Stimulated activated naive CD8-positive, alpha-beta T cell treated with anti-CD3 and anti-CD28 coated beads, Interleukin-15, Interleukin-2, amounts not matched to agents 100 U/mL and 50 U/mL, for 24 hours (primary cell): ENCODE measurements around the gene SRMS.
"Not testable (repeated sequence)": the region's sequence is repeated elsewhere in the genome, so short reads cannot be mapped to it uniquely, and the experiment has no call there.

Source experiments
- ATAC-seq: fragments of 150-1000 bp; cut with Tn5 transposase; one replicate; pipeline ENCODE4 v1.10.0; 2021
- DNase-seq: peaks from one replicate; pipeline ENCODE4 v3.0.0; 2021

SRMS gene

DNA sequence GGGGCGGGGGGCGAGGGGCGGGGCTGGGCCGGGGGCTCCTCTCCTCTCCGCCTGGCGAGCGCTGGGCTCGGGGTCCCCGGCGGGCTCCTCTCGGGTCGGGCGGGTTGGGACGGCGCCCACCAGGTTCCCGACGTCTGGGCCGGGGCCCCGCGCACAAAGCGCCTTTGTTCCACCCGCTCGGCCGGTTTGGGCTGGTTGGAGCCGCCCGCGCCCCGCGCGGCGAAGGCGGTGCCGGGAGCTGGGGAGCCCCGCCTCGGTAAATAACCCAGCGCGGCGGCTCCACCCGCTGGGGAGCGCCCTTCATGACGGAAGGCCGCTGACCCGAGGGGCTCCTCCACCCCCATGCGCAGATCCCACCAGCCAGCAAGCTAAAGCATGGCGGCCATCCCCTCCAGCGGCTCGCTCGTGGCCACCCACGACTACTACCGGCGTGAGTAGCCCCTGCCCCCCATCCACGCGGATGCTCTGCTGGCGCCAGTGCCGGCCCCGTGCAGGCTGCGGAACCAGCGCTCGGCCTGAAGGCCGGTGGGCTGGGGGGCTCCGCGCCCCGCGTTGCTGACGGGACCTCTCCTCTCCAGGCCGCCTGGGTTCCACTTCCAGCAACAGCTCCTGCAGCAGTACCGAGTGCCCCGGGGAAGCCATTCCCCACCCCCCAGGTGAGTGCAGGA lies 26.5 kb downstream of the SRMS start:
- DNase-seq (peak; percentile 79), ATAC-seq (peak; percentile 65)

- ATAC-seq (peak; percentile 84), DNase-seq (peak; percentile 89)
Measured at GRCh38 chr20:63520504-63520933, 27.0 kb downstream of the SRMS start, which contains the start of gene PPDPF. TSS of gene PPDPF (plus strand) at chr20:63520765. CDS start at chr20:63521309, 544 bp downstream.

GRCh38 chr20:63519668-63520503 lies 27.7 kb downstream of the SRMS start:
- DNase-seq (peak; percentile 76), ATAC-seq (peak; percentile 38)

- DNase-seq: no peak
- ATAC-seq: no peak
Measured at GRCh38 chr20:63518946-63519667, 28.4 kb downstream of the SRMS start.

DNA sequence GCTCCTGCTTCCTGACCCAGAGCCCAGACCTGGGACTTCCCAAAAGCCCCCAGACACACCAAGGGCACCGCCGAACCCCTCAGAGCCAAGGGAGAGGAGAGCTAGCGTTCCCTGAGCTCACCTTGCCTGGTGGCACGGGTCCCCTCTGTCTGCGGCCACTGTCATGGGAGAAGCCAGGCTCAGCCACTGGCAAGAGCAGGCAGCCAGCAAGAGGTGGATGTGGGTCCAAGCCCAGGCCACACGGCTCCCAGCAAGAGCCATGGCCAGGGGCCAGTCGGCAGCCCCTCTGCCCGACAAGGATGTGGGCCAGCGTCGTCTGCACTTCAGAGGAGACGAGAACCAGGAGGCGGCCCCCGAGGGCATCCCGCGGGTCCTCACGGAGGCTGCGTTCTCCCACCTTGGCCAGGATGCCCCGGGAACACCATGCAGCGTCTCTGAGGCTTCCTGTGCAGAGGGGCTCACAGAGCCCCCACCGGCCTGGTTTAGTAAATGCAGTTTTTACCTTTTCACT lies 29.1 kb downstream of the SRMS start:
- DNase-seq (no peak), ATAC-seq (no peak)

DNA sequence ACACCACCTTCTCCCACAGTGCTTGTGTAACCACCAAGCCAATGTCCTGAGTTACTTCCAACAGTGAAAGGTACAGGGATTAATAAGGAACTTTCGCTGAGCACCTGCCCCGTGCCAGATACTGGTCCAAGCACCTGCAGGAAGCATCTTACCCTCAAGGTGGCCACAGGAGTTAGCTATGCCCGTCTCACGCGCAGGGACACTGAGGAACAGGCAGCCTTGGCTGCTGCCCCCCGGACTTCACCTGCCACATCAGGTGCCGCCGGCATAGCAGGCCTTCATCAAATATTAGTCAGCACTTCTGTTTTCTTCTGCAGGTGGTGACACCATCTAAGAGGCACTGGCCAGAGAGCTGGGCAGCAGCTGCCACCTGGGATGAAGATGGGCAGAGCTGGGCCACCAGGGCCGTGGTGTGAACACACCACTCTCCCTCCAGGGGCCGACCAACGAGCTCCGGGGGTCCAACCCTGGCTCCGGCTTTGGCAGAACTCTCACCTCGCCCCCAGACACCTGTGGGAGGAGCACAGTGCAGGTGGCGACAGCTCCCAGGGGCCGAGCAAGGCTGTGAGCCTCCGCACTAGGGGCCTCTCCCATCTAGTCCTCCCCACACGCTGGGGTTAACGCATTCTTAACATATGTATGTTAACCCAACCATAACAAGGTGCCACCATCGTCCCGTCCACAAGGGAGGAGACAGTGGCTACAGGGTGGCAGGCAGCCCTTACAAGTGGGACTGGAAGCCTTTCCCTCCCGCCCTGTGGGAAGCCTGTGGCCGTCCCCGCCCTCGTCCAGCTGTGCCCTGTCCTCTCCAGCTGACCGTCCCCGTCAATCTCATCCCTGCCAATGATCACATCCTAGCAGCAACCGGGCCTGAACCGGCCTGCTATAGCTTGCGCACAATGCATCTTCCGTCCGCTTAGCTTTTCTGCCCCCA lies 29.9 kb downstream of the SRMS start:
- ATAC-seq: no peak
- DNase-seq: no peak

- ATAC-seq, DNase-seq: not testable (repeated sequence)
Measured at GRCh38 chr20:63514520-63514919, 33.0 kb downstream of the SRMS start.

GRCh38 chr20:63513207-63513606 lies 34.3 kb downstream of the SRMS start:
- DNase-seq: no peak
- ATAC-seq: no peak

DNA sequence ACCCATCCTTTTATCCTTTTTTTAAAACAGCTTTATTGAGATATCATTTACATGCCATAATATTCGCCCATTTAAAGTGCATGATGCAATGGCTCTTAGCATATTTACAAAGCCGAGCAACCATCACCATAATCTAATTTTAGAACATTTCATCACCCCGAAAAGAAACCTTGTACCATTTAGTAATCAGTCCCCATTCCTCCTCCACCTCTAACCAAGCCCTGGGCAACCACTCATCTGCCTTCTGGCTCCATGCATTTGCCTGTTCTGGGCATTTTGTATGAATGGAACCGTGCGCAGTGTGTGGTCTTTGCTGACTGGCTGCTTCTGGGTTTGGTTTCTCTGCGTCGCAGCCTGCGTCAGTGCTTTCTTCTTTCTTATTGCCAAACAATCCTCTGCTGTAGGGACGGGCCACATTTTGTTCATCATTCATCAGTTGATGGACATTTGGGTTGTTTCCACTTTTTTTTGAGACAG lies 38.4 kb downstream of the SRMS start:
- ATAC-seq: no peak

GRCh38 chr20:63508072-63508768 lies 39.3 kb downstream of the SRMS start:
- DNase-seq (no peak), ATAC-seq (peak; percentile 19)

More for the DNA sequence above, 38.4 kb downstream of the SRMS start:
- no peak for DNase-seq

DNA sequence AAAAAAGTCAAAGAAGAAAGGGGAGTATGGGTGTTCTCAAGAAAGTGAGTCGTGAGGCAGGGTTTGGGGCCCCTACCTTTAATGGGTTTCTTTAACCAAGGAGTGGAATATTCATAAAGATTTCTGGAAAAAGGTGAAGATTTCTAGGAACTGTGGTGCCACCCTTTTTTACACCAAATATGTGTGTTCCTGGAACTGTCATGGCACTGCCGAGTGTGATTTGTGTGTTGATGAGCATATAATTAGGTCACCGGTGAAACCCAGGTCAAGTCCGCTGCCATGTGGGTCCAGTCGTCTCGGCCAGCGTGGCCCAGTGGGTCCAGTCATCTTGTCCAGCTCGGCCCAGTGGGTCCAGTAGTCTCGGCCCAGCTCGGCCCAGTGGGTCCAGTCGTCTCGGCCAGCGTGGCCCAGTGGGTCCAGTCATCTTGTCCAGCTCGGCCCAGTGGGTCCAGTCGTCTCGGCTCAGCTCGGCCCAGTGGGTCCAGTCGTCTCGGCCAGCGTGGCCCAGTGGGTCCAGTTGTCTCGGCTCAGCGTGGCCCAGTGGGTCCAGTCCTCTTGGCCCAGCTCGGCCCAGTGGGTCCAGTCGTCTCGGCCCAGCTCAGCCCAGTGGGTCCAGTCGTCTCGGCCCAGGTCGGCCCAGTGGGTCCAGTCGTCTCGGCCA lies 40.3 kb downstream of the SRMS start:
- ATAC-seq (no peak), DNase-seq (no peak)

DNA sequence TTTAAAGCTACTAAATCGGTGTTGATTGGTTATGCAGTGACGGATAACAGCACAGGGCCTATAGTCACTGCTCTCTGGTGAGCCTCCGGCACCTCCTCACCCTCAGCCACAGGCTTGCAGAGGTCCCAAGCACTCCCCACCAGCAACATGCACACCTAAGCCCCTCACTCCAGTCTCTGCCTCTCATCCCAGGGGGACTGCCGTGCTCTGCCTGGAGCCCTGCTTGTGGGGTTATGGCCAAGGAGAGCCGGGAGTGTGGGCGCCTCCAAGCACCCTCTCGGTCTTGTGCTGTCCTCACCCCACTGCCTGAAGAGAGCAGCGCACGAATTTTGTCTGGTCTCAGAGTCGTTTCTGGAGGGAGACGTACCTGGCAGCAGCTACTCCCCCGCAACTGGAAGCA lies 41.8 kb downstream of the SRMS start:
- no peak for ATAC-seq

GRCh38 chr20:63505281-63505680 lies 42.3 kb downstream of the SRMS start:
- no peak for ATAC-seq
- DNase-seq: no peak

More for the DNA sequence above, 41.8 kb downstream of the SRMS start:
- DNase-seq: no peak

GRCh38 chr20:63504642-63505041 lies 42.9 kb downstream of the SRMS start:
- DNase-seq (no peak), ATAC-seq (no peak)

- ATAC-seq (no peak), DNase-seq (no peak)
Measured at GRCh38 chr20:63503524-63503923, 44.0 kb downstream of the SRMS start.

DNA sequence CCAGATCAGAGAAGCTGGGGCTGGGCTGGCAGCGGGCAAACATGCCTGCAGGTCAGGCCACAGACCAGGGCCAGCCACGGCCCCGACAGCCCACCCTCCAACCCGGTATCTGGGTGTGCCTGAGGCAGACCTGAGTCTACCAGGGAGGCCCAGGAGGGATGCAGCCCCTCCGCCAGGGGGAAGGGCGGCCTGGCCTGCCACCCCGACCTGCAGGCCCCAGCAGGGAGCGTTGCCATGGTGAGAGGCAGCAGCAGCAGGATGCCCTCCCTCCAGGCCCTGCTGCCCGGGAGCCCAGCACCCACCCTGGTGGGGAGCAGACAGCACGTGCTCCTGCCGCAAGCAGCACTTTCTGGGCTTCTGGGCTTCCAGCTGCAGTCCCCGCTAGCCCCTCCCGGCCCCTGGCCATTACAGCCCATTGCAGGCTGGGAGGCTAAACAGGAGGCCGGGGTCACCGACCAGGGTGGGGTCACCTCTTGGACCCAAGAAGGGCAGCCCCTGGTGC lies 44.8 kb downstream of the SRMS start:
- ATAC-seq: no peak
- no peak for DNase-seq

- no peak for DNase-seq
- no peak for ATAC-seq
Measured at GRCh38 chr20:63501818-63502670, 45.5 kb downstream of the SRMS start.

DNA sequence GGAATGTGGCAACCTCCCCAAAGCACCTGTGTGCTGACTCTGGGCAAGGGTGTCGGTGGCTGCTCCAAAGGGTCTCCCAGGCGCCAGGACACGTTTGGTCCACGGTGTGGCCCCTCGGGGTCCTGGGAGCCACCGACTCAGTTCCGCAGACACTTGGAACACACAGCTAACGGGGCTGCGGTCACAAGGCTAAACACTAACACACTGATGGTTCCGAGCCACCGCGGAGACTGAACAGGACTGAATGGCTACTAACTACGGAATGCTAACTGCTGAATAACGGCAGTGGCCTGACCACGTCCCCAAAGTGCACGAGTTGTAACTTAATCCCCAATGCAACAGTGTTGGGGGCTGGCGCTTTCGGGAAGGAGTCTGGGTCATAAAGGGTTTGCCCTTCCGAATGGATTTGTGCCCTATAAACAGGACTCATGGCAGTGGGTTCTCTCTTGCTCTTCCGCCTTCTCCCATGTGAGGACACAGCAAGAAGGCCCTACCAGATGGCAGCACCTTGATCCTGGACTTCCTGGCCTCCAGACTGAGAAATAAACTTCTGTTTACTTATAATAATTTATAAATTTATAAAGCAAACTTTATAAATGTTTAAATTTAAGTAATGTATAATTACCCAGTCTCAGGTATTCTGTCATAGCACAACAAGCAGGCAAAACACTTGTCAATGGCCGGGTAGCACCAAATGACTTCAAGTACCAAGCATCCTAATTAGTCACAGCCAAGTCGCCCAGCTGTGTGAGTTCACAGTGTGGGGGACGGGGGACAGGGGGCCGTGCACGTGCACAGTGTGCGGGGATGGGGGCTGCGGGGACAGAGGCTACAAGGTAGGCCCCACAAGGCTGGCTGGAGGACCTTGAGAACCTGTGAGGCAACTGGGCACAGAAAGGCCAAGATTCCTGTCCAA lies 46.4 kb downstream of the SRMS start:
- no peak for ATAC-seq

More for the DNA sequence above, 46.4 kb downstream of the SRMS start:
- DNase-seq: no peak
